H9 (cell line): ENCODE results near the gene PARD3. TPM values are rescaled to one million over a fixed set of nuclear protein-coding genes. Genes with fewer than 3 reads are reported as not detected.

Experiments
- DNase-seq: peaks from one replicate; pipeline ENCODE4 v3.0.0-alpha.2; 2017
- H2AFZ ChIP-seq: one replicate; pipeline ENCODE4 v1.6.1; 2013; ENCODE audit warnings: mild to moderate bottlenecking, low read length, control low read depth, moderate library complexity
- H2AK5ac ChIP-seq: 2 replicates; pipeline ENCODE4 v1.6.1; 2013; ENCODE audit warnings: low read length, control low read depth, mixed read lengths; ENCODE audit not compliant: insufficient read length
- H2BK120ac ChIP-seq: one replicate; pipeline ENCODE4 v1.6.1; 2013; ENCODE audit warnings: low read depth, mild to moderate bottlenecking, low read length, control low read depth, inconsistent platforms; ENCODE audit not compliant: poor library complexity, severe bottlenecking
- H2BK12ac ChIP-seq: 2 replicates; pipeline ENCODE4 v1.6.1; 2013; ENCODE audit warnings: low read length, control low read depth, mixed read lengths, low read depth; ENCODE audit not compliant: insufficient read length
- H2BK15ac ChIP-seq: 2 replicates; pipeline ENCODE4 v1.6.1; 2013; ENCODE audit warnings: low read depth, low read length, control low read depth
- H2BK20ac ChIP-seq: one replicate; pipeline ENCODE4 v1.6.1; 2013; ENCODE audit warnings: low read depth, mild to moderate bottlenecking, low read length, control low read depth, inconsistent platforms; ENCODE audit not compliant: poor library complexity, severe bottlenecking
- H2BK5ac ChIP-seq: 2 replicates; pipeline ENCODE4 v1.6.1; 2013; ENCODE audit warnings: low read length, control low read depth, mixed read lengths; ENCODE audit not compliant: insufficient read length
- H3K14ac ChIP-seq: 2 replicates; pipeline ENCODE4 v1.6.1; 2013; ENCODE audit warnings: low read length, control low read depth; ENCODE audit not compliant: insufficient read depth
- H3K18ac ChIP-seq: 2 replicates; pipeline ENCODE4 v1.6.1; 2013; ENCODE audit warnings: low read depth, mild to moderate bottlenecking, mixed read lengths, low read length, control low read depth; ENCODE audit not compliant: insufficient read length
- H3K23ac ChIP-seq: 2 replicates; pipeline ENCODE4 v1.6.1; 2013; ENCODE audit warnings: low read length, control low read depth, mixed read lengths, low read depth; ENCODE audit not compliant: insufficient read length
- H3K23me2 ChIP-seq: 2 replicates; pipeline ENCODE4 v1.6.1; 2013; ENCODE audit warnings: low read depth, mild to moderate bottlenecking, mixed read lengths, low read length, control low read depth; ENCODE audit not compliant: insufficient read length, poor library complexity, severe bottlenecking
- H3K27ac ChIP-seq: 2 replicates; pipeline ENCODE4 v1.5.1; 2013; ENCODE audit warnings: low read length, control low read depth, mixed read lengths, low read depth; ENCODE audit not compliant: insufficient read length
- H3K27me3 ChIP-seq: 2 replicates; pipeline ENCODE4 v1.6.1; 2013; ENCODE audit warnings: low read length, control low read depth, inconsistent platforms; ENCODE audit not compliant: insufficient read depth
- H3K4ac ChIP-seq: 2 replicates; pipeline ENCODE4 v1.6.1; 2013; ENCODE audit warnings: low read depth, mild to moderate bottlenecking, control low read depth, inconsistent platforms, low read length, moderate library complexity
- H3K4me1 ChIP-seq: 2 replicates; pipeline ENCODE4 v1.6.1; 2013; ENCODE audit warnings: low read length, control low read depth, inconsistent platforms; ENCODE audit not compliant: insufficient read depth
- H3K4me2 ChIP-seq: 2 replicates; pipeline ENCODE4 v1.6.1; 2013; ENCODE audit warnings: low read length, control low read depth, mixed read lengths; ENCODE audit not compliant: insufficient read length, insufficient read depth
- H3K56ac ChIP-seq: 2 replicates; pipeline ENCODE4 v1.6.1; 2013; ENCODE audit warnings: low read depth, mild to moderate bottlenecking, mixed read lengths, low read length, control low read depth; ENCODE audit not compliant: insufficient read length
- H3K79me1 ChIP-seq: 2 replicates; pipeline ENCODE4 v1.6.1; 2013; ENCODE audit warnings: low read depth, mild to moderate bottlenecking, moderate library complexity, low read length, control low read depth, inconsistent platforms; ENCODE audit not compliant: insufficient read depth, poor library complexity, severe bottlenecking
- H3K79me2 ChIP-seq: 2 replicates; pipeline ENCODE4 v1.6.1; 2013; ENCODE audit warnings: low read length, control low read depth, inconsistent platforms; ENCODE audit not compliant: insufficient read depth
- H3K9ac ChIP-seq: 2 replicates; pipeline ENCODE4 v1.6.1; 2013; ENCODE audit warnings: low read length, control low read depth, mixed read lengths; ENCODE audit not compliant: insufficient read length; ENCODE audit errors: extremely low read depth
- H3K9me3 ChIP-seq: one replicate; pipeline ENCODE4 v1.6.1; 2013; ENCODE audit warnings: low read depth, low read length, inconsistent platforms; ENCODE audit not compliant: control insufficient read depth
- H3T11ph ChIP-seq: one replicate; pipeline ENCODE4 v1.6.1; 2013; ENCODE audit warnings: mild to moderate bottlenecking, low read length, control low read depth, inconsistent platforms
- H4K20me1 ChIP-seq: one replicate; pipeline ENCODE4 v1.6.1; 2013; ENCODE audit not compliant: control insufficient read depth, insufficient read length, insufficient read depth
- H4K5ac ChIP-seq: 2 replicates; pipeline ENCODE4 v1.6.1; 2013; ENCODE audit warnings: low read depth, mild to moderate bottlenecking, mixed read lengths, low read length, control low read depth; ENCODE audit not compliant: insufficient read length
- H4K8ac ChIP-seq: replicated peaks from 2 replicates; pipeline ENCODE4 v1.6.1; 2013; ENCODE audit warnings: low read length, control low read depth, mixed read lengths, low read depth; ENCODE audit not compliant: insufficient read length
- H4K91ac ChIP-seq: 2 replicates; pipeline ENCODE4 v1.6.1; 2013; ENCODE audit warnings: low read depth, mild to moderate bottlenecking, moderate library complexity, mixed read lengths, low read length, control low read depth; ENCODE audit not compliant: insufficient read length
- H3K27ac Mint-ChIP-seq, 3 experiments: 2 replicates in 2 of 3; 3 replicates in 1 of 3; pipeline ENCODE4 v1.8.0; 2020 to 2021; ENCODE audit warnings: mixed read lengths in 3 of 3, mild to moderate bottlenecking in 1 of 3, moderate library complexity in 1 of 3
- H3K27me3 Mint-ChIP-seq: 2 replicates; pipeline ENCODE4 v1.8.0; 2021; ENCODE audit warnings: low read depth, mild to moderate bottlenecking, moderate library complexity, mixed read lengths
- H3K36me3 Mint-ChIP-seq, 3 experiments: 2 replicates in 2 of 3; 3 replicates in 1 of 3; pipeline ENCODE4 v1.8.0; 2020 to 2021; ENCODE audit warnings: low read depth in 3 of 3, mixed read lengths in 3 of 3; ENCODE audit not compliant: insufficient read depth in 1 of 3
- H3K4me1 Mint-ChIP-seq, 2 experiments: 2 replicates each; pipeline ENCODE4 v1.8.0; 2020; ENCODE audit warnings: mixed read lengths in 2 of 2
- H3K4me3 Mint-ChIP-seq, 2 experiments: 2 replicates in 1 of 2; 3 replicates in 1 of 2; pipeline ENCODE4 v1.8.0; 2020 to 2021; ENCODE audit warnings: mild to moderate bottlenecking in 2 of 2, mixed read lengths in 2 of 2, moderate library complexity in 1 of 2
- H3K9me3 Mint-ChIP-seq, 2 experiments: 2 replicates in 1 of 2; 3 replicates in 1 of 2; pipeline ENCODE4 v1.8.0; 2020; ENCODE audit warnings: mild to moderate bottlenecking in 2 of 2, mixed read lengths in 2 of 2, moderate library complexity in 1 of 2
- CTCF ChIP-seq: fragments of 200-600 bp; sonication (generic); conservative IDR thresholded peaks from 3 replicates; pipeline ENCODE4 v1.8.0; 2021; ENCODE audit warnings: antibody characterized with exemption, mild to moderate bottlenecking
- WGBS: extraction: QIAGEN DNeasy Blood & Tissue Kit; methylation state at CpG from one replicate; pipeline ENCODE4 v1.1.7; 2013; ENCODE audit warnings: missing lambda C conversion rate, low lambda C conversion rate, mixed read lengths; ENCODE audit not compliant: insufficient read length; ENCODE audit errors: extremely low coverage; 5-methylcytosine and 5-hydroxymethylcytosine counted together
- total RNA-seq: library from RNA; stranded (reverse); gene quantifications from 2 replicates; pipeline ENCODE4 v1.2.1, GENCODE V29; 2021

The PARD3 gene
- total RNA-seq, 1 experiment from 2014 or later: 44.7 TPM

DNA sequence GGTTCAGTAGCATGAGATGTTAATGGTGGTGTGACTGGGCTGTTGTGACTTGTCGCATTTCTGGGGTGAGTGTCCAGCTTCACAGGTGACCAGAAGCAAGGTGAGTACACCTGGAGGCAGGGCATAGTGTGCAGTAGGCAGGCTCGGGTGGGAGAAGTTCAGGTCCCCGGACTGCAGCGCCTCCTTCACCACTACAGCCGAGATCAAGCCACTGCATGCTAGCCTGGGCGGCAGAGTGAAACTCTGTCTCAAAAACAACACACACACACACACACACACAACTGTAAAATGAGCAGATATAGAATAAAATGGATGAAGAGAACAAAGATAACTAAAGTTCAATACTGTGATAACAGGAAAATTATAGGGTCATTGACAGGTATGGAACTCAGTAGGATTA is 11.1 kb upstream of the PARD3 start:
- H4K8ac ChIP-seq: no peak overlapping the region
- H4K91ac ChIP-seq: no peak overlapping the region
- no peak overlapping the region for H3K23ac ChIP-seq
- Mint-ChIP-seq H3K27ac (peak overlapping the region in 1 of 3 experiments; percentile 1; a peak in 3 of 7 replicates), H3K4me1 (peaks cover 11 to 23% of the 10 kb centered on the region in 2 experiments), H3K27me3 (no peaks in the 10 kb centered on the region), H3K36me3 (no peaks in the 10 kb centered on the region), H3K4me3 (no peak overlapping the region), H3K9me3 (no peaks in the 10 kb centered on the region)
- H4K20me1 ChIP-seq: no peaks in the 10 kb centered on the region
- H3K9me3 ChIP-seq: no peaks in the 10 kb centered on the region
- H3K79me2 ChIP-seq: no peaks in the 10 kb centered on the region
- H3K23me2 ChIP-seq: no peaks in the 10 kb centered on the region
- H3T11ph ChIP-seq: no peak overlapping the region
- H3K27ac ChIP-seq: no peak overlapping the region
- no peak overlapping the region for H2BK20ac ChIP-seq
- no peak overlapping the region for H4K5ac ChIP-seq
- H2BK120ac ChIP-seq: no peak overlapping the region
- H3K79me1 ChIP-seq: no peaks in the 10 kb centered on the region
- no peak overlapping the region for H3K4ac ChIP-seq
- no peaks in the 10 kb centered on the region; the same call in 1 of the 2 replicates for H3K4me1 ChIP-seq
- TF ChIP-seq CTCF: peak; percentile 46; the same call in 1 of the 3 replicates
- H3K14ac ChIP-seq: no peak overlapping the region
- H2AK5ac ChIP-seq: no peak overlapping the region
- H3K18ac ChIP-seq: no peak overlapping the region
- H3K27me3 ChIP-seq: no peaks in the 10 kb centered on the region
- no CpG with 5 or more reads among the region's 6 CpGs for WGBS
- no peak overlapping the region for H2BK12ac ChIP-seq
- no peak overlapping the region for H2AFZ ChIP-seq
- peak; percentile 43 for DNase-seq
- no peak overlapping the region for H2BK15ac ChIP-seq
- H3K4me2 ChIP-seq: no peak overlapping the region
- H3K9ac ChIP-seq: no peak overlapping the region
- no peak overlapping the region for H3K56ac ChIP-seq
- no peak overlapping the region for H2BK5ac ChIP-seq
